Measurements from ENCODE around the gene CCNO.

The CCNO gene, protein sequence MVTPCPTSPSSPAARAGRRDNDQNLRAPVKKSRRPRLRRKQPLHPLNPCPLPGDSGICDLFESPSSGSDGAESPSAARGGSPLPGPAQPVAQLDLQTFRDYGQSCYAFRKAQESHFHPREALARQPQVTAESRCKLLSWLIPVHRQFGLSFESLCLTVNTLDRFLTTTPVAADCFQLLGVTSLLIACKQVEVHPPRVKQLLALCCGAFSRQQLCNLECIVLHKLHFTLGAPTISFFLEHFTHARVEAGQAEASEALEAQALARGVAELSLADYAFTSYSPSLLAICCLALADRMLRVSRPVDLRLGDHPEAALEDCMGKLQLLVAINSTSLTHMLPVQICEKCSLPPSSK

GRCh38 chr5:55232985-55233928, at the start of gene CCNO:
CCNO (minus strand) TSS chr5:55233608; CDS start chr5:55233523, 85 bp downstream.
- peak; percentile 63 for DNase-seq

GRCh38 chr5:55278778-55279177, 45.4 kb upstream of the CCNO start:
- DNase-seq: peak; percentile 37

- DNase-seq: no peak
Observed at GRCh38 chr5:55276771-55277170, 43.4 kb upstream of the CCNO start.

- no peak for DNase-seq
Observed at GRCh38 chr5:55258339-55258738, 24.9 kb upstream of the CCNO start.

GRCh38 chr5:55254802-55255201, 21.4 kb upstream of the CCNO start:
- no peak for DNase-seq

DNA sequence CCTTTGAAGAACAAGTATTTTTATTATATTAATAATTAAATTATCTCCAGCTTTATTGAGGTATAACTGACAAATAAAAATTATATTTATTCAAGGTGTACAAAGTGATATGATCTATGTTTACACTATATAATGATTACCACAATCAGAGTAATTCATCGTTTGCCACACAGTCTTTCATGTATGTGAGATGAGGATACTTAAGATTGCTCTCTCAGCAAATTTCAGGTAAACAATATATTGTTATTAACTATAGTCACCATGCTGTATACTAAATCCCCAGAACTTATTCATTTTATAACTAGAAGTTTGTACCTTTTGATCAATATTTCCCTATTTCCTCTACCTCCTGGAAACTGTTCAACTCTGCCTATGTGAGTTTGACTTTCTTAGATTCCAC, 16.7 kb upstream of the CCNO start:
- DNase-seq: no peak

DNA sequence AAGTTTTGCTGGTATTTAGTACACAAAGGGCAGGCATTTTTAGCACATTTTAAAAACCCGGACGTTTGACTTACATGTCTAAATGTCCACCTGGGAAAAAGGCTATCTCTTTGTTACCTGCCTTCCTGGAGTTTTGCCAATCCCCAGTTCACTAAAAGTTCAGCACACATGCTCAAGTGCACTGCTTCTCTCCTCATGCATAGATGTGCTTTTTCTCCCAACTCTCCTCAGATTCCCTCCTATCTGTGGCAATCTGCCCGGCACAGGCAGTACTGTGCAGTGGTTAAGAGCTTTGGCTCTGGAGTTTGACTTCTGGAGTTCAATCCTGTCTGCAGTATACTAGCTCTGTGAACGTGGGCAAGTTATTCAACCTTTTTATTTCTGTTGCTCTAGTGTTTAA, 8.3 kb upstream of the CCNO start:
- no peak for DNase-seq

GRCh38 chr5:55236800-55237199, 3.4 kb upstream of the CCNO start:
- no peak for DNase-seq

GRCh38 chr5:55234121-55234700, 803 bp upstream of the CCNO start:
- DNase-seq: peak; percentile 23

GRCh38 chr5:55232271-55232984, 980 bp downstream of the CCNO start:
- DNase-seq: peak; percentile 27

DNA sequence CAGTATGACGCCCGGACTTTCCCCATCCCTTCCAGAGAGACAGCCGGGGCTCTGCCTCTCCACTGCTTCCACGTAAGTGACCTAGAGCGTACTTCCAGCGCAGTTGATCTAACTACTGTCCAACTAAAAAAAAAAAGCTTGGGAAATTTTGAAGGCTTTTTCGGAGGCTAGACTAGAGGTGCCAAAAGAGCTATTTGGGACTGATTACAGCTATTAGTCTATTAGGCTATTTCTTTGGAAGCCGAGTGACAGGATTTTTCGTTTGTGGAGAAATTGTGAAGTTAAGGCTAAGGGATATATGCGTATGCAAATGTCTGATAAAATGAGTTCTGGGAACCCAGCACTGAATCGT, 1.5 kb downstream of the CCNO start:
- no peak for DNase-seq

GRCh38 chr5:55231029-55231918, 2.1 kb downstream of the CCNO start:
- no peak for DNase-seq

DNA sequence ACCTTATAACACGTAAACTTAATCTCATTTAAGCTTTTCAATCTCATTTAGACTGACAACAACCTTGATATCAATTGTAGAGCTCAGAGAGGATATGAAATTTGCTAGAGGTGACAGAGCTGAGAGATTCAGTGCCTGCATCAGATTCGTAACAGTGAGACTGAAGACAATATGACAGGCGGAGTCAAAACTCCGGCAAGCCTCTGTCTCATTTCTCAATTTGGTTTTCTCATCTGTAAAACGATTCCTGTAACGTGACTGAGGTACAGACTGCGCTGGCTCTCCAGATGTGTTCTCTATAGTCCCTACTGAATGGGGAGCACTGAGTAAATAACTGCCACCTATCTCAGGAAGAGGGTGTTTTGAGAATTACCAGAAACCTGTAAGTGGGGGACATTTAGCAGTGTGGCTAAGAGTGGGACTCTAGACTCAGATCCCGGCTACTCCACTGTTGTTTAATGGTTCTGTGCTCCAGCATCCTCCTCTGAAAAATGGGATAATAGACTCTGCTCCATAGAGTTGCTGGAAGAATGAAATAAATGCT, 3.2 kb downstream of the CCNO start:
- DNase-seq: no peak

GRCh38 chr5:55227664-55228430, 5.6 kb downstream of the CCNO start:
- DNase-seq: no peak

GRCh38 chr5:55226934-55227663, 6.3 kb downstream of the CCNO start, which contains the start of gene MCIDAS:
MCIDAS (minus strand) TSS chr5:55227315; CDS start chr5:55227138, 177 bp downstream.
- peak; percentile 26 for DNase-seq

DNA sequence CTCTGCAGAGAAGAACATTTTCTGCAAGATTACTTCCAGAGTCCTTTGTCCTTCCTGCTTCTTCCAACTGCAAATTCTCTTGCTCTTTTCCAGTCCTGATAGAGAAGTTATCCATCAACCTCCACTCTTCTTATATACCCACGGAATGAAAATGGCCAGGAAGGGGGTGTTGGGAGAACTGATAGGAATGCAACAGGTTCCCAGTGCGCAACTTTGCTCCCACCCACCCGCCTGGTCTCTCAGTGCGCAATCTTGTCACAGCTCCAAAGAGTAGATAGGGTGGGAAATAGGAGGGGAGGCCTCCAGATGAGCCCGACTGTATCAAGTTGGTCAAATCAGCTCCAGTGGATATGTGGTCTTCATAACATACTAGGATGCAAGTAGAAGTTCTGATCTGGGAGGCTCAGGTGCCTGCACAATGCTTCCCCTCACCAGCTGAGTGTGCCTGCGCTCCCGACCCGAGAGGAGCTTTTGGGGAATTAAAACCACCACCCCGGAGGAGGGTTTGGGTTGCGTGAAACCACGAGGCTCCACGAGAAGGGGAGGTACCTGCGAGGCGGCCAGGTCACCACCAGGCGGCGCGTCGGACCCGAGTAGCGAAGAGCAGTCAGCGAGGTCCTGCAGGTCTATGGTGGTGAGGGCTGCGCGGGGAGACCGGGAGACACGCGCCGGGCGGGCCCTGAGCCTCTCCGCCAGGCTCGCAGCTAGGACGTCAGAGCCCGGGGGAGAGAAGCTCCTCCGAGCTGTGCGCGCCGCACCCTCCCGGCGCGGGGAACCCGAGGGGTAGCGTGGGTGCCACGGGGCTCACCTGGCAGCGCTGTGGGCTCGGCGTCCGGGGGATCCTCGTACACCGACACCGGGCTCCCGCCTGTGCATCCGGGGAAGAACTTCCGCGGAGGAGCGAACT, 7.1 kb downstream of the CCNO start:
- peak; percentile 20 for DNase-seq

DNA sequence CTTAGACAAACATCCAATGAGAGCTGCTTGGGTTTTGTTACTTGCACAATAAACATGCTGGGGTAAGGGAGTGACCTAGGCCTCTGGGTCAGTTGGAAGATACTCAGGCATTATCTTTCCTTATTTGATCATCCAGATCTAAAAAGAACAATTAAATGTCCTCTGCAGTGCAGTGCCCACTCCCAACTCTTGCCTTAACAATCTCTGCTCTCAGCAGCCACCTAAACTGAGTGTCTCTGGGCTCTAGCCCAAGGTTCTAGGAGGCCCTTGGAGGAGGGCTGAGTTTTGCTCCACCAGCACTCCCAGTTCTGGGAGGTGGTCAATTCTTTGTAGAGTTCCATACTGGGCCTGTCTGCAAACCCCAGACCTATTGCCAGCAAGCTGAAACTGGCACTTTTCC, 8.1 kb downstream of the CCNO start:
- no peak for DNase-seq

GRCh38 chr5:55223812-55224240, 9.6 kb downstream of the CCNO start:
- DNase-seq: no peak

Measured in kidney glomerular epithelial cell (primary cell).